ENCODE measurements around the gene DISC1.
"Not testable (repeated sequence)": the region's sequence is repeated elsewhere in the genome, so short reads cannot be mapped to it uniquely, and the experiment has no call there.

The DISC1 gene

DNA sequence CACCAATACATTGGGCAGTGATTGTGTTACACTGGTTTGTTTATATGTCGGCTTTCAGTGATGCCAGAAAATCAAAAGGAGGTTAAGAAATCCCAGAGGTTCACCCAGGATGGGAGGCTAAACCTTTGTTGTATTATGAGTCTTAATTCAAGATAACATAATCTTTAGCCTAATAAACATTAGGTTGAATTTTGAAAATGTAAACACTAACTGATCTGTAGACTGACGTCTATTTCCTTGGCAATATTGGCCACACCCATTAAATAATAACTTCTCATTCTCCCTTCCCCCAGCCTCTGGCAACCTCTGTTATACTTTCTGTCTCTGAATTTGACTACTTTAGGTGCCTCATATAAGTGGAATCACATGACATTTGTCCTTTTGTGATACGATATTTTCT is 238.7 kb downstream of the DISC1 start:
- DNase-seq: no peak

DNA sequence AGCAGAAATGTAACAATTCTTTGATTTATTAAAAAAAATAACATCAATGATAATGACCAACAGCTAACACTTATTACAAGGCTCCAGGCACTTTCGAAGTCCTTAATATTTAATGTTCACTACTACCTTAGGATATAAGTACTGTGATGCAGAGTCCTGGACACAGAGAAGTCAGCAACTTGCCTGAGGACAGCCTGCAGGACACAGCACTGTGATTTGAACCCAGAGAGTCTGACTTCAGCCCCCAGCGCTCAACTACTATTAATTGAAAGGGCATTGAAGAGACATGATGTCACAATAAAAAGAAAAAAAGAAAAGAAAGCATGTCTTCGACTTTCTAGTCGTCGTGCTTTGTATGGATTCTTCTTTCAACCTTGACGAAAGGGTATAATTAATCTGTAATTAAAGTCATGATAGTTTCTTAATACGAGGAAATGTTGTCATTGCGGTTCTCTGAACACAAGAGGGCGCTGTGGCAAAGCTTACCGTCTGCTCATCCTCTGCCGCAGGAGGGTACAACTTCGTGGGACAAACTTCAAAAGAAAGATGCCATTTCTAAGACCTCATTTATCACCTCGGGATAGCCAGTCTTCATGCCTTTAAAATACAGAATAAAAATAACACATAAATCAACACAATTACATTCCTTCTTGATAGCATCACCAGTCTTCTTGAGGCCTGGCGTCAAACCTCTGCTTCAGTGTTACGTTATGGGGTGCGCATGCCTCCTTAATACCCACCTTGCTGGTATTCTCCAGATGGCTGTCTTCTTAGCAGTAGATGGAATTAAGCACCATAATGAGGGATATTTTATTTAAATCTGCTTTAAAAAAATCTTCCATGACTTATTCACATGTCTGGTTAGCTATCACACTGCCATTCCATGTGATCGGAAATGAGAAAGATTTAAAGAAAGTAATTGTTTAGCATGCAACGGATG is 240.1 kb downstream of the DISC1 start:
- DNase-seq: peak; percentile 33

DNA sequence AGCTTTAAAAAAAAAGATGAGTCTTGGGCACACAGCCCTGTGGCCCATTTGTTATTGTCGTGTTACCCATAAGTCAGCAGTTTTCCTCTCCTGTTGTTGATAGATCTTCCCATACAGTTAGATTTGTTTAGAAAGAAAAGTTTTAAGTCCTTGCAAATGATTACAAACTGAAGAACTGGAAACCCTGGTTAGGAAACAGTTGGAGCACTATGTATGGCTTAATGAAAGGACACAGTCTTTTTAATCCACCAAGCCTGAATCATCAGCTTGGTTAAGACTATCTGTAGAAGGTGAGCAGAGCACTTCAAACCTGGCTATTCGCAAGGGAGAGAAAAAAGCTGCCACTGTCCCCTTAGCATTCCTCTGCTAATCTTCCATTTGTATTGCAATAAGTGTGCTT is 241.0 kb downstream of the DISC1 start:
- DNase-seq: no peak

- no peak for DNase-seq
Measured at GRCh38 chr1:231869364-231869763, 242.8 kb downstream of the DISC1 start.

DNA sequence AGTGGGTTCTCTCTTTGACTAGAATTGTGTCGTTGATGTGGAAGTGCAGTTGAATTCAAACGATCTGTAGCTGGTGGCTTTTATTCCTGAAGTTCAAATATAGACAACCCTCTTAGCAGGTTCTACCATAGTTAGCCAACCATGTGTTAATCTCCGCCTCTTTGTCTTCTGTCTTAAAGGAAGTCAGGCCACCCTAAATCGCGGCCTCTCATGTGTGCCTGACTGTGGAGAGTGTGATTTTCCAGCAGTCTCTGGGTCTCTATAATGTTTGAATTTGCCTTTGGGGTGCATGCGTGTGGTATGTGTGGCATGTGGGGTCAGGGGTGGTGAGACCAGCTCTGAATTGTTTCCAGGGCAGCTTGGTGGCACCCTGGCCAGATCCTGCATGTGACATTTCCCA is 244.9 kb downstream of the DISC1 start:
- no peak for DNase-seq

DNA sequence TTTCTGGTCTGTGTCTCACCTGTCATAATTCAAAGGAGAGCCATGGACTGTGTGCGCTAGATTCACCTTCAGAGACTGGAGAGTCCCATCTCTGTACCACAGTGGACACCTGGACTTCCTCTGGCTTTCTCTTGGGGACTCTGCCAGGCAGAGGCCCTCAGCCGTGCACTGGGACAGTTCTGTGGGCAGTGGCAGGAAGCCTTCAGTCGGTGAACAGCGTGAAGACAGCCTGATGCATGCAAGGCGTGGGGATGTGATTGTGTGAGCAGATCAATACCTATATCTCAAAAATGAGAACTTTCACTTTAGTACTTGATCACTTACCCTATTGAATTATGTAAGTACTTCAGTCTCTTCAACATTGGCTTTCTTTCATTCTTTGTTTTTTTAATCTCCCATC is 245.3 kb downstream of the DISC1 start:
- peak; percentile 6 for DNase-seq

GRCh38 chr1:231872461-231872910 is 245.9 kb downstream of the DISC1 start:
- no peak for DNase-seq

GRCh38 chr1:231878737-231879136 is 252.1 kb downstream of the DISC1 start:
- no peak for DNase-seq

DNA sequence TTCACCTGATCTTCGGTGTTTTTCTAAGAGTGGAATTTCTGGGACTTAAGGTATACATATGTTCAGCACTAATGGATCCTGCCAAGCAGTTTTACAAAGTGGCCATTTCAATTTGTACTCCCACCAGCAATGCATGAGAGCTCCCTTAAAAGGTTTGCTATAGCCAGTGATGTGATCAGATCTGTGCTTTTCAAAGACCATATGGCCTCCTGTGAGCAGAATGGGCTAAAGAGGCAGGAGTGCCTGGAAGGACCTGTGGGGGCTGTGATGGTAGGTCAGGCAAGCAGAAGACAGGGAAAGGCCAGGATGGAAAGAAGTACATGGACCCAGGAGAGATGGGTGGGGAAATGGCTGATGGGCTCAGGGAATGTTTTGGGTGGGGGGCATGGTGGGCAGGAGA is 252.7 kb downstream of the DISC1 start:
- DNase-seq: no peak

DNA sequence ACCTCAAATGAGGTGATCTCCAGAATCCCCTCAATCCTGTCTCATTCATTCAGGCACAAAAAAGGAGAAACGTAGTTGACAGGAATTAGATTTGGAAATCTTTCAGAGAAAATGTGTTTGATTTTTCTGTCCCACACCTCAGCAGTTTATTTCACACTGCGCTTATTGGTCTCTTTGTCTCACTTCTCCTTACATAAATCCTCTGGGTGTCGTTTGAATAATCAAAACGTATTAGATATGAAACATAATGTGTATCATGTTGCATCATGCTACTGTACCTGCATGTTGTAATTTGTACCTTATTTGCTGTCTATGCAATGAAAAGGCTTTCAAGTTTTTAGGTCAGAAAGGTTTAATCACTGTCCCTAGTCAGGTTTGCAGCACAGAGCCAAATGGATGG is 255.7 kb downstream of the DISC1 start:
- DNase-seq: no peak

DNA sequence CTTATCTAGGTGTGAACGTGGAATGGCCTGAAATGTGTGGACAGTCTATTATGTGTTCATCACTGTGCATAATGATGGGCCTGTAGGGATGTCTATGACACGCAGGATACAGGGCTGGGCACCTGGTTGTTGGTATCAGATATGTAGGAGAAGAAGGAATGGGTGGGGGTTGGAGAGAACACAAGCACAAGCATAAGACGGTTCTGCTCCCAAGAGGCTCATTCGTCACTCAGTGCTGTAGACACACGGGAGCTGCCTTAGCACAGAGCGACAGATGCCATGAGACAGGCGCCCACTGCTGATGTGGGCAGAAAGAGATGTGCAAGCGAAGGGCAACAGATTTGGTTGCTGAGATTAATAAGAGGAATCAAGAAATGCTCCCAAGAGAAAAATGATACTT is 256.2 kb downstream of the DISC1 start:
- DNase-seq: no peak

DNA sequence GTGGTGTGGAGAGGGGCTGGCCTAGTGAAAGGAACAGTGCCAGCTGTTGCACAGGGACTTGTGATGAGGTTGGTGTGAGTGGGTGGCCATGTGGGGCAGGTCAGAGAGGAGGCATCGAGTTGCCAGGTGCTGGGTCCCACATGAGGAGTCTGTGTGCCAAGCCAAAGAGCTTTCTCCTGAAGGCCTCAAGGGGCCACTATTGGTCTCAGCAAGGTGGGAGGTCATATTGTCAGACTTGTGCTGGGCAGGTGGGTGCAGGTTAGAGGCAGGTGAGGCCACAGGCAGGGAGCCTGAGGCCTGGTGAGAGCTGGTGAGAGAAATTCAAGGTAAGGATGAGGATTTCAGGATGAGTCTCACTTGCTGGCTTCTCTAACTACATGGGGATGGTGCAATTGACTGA is 256.8 kb downstream of the DISC1 start:
- DNase-seq: no peak

- DNase-seq: no peak
Measured at GRCh38 chr1:231885209-231885854, 258.7 kb downstream of the DISC1 start.

GRCh38 chr1:231887166-231887565 is 260.6 kb downstream of the DISC1 start:
- no peak for DNase-seq

DNA sequence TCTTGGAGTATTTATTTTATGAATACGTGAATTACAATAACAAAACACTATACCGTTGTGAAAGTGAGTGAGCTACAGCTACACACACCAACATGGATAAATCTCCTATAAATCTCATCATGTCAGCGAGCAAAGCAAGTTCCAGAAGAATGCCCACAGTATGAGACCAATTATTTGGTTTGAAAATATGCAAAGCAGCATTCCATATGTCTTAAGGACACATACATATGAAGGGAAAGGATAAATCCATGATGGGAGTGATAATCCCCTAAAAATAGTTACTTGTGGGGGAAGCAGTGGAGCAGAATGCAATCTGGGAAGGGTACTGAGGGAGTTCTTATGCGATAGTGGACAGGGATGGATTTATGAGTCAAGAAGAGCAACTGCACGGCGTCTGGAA is 261.3 kb downstream of the DISC1 start:
- no peak for DNase-seq

DNA sequence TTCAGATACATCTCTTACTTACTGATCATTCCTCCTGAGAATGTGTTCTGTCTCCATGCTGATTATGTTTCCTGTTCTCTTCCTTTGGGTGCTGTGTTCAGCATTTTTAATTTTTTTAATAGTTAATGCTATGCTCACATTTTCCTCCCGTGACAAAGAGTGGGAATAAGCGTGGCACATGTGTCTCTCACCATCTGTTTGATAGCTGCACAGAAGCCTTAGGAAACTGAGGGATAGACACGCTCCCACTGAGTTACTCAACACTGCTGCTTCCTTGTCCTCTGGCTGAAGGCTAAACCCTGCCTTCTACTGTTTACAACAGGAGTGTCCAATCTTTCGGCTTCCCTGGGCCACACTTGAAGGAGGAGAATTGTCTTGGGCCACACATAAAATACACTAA is 264.2 kb downstream of the DISC1 start:
- DNase-seq: no peak

- no peak for DNase-seq
Measured at GRCh38 chr1:231893400-231894102, 267.0 kb downstream of the DISC1 start.

GRCh38 chr1:231896806-231897205 is 270.2 kb downstream of the DISC1 start:
- no peak for DNase-seq

DNA sequence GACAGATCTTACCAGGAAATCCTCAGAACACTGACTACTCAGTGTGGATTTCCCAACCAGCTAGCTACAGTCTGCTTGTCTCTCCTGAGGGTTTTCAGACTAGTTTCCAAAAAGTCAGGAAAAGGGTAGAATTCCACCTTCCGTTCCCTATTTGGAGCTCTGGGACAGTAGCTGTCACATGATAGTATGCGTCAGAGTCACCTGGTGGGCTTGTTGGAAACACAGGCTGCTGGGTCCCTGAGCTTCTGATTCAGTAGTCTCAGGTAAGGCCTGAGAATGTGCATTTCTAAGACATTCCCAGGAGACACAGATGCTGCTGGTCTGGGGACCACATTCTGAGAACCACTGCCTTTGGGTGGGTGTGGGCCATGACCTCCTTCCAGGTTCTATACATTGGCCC is 272.5 kb downstream of the DISC1 start:
- DNase-seq: no peak

GRCh38 chr1:231899713-231900435 is 273.3 kb downstream of the DISC1 start:
- DNase-seq: no peak

GRCh38 chr1:231903586-231904081 is 277.0 kb downstream of the DISC1 start:
- no peak for DNase-seq

DNA sequence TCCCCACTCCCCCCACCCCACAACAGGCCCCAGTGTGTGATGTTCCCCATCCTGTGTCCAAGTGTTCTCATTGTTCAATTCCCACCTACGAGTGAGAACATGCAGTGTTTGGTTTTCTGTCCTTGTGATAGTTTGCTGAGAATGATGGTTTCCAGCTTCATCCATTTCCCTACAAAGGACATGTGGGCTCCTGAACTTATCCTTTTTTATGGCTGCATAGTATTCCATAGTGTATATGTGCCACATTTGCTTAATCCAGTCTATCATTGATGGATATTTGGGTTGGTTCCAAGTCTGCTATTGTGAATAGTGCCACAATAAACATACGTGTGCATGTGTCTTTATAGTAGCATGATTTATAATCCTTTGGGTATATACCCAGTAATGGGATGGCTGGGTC is 280.7 kb downstream of the DISC1 start:
- not testable (repeated sequence) for DNase-seq

GRCh38 chr1:231913493-231913892 is 286.9 kb downstream of the DISC1 start:
- no peak for DNase-seq

Data from NCI-H2029 treated with DMSO at 0.1 percent for 48 hours (cell line).